ENCODE measurements around the gene MYO1H. TPM values are rescaled to one million over a fixed set of nuclear protein-coding genes. Genes with fewer than 3 reads are reported as not detected.
"Not testable (repeated sequence)": the region's sequence is repeated elsewhere in the genome, so short reads cannot be mapped to it uniquely, and the experiment has no call there.

MYO1H gene
- total RNA-seq, 2 experiments from 2014 or later, result not detected

GRCh38 chr12:109463756-109464155 is 116.1 kb downstream of the MYO1H start:
- Mint-ChIP-seq H3K9me3 (ENCODE audit: low read depth) (no peaks in the 10 kb centered on the region), H3K4me3 (no peak overlapping the region), H3K4me1 (peaks cover 33% of the 10 kb centered on the region), H3K27ac (peak overlapping the region; percentile 57), H3K27me3 (no peaks in the 10 kb centered on the region), H3K36me3 (peaks cover 3% of the 10 kb centered on the region)
- DNase-seq (no peak), ATAC-seq (no peak)
- CTCF ChIA-PET, result no interaction called here

DNA sequence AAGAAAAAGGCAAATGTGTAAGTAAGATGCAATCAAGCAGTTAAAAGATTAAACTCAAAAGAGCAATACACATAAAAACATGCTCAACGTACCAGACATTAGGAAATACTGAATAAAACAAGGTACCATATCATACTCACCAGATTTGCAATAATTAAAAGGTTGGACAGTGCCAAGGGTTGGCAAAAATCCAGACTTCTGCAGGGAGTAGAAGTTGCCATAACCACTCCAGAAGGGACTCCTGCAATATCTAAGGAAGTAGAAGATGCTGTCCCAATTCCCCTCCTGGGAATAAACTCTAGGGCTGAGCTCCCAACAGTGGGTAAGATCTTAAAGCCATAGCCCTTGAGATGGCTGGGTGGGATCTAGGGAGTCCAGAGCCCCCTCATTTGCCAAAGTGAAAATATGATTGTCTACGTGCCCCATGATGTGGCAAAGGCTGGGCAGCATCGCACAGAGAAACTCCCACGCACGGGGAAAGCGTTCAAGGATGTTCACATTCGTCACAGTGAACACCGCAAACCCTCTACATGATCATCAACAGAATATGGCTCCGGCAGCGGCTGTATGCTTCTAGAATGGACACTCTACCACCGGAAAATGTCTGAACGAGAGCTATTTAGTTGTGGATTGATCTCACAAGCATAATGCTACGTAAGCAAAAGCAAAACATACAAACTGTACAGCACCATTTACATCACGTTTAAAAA is 117.1 kb downstream of the MYO1H start:
- peaks cover 33% of the 10 kb centered on the region for H3K4me1 Mint-ChIP-seq
- H3K36me3 Mint-ChIP-seq, result peaks cover 4% of the 10 kb centered on the region
- H3K27ac Mint-ChIP-seq, result no peak overlapping the region
- no peaks in the 10 kb centered on the region for H3K9me3 Mint-ChIP-seq (ENCODE audit: low read depth)
- ATAC-seq (no peak), DNase-seq (no peak)
- H3K4me3 Mint-ChIP-seq, result no peak overlapping the region
- CTCF ChIA-PET, result interaction anchor here (1.4 kb wide), 1 partner anchor 13 kb away, joined by 3 read pairs; the partner anchor contains the start of genes KCTD10 and UBE3B
- no peaks in the 10 kb centered on the region for H3K27me3 Mint-ChIP-seq

GRCh38 chr12:109466305-109466704 is 118.6 kb downstream of the MYO1H start:
- ATAC-seq (no peak), DNase-seq (no peak)
- H3K27ac Mint-ChIP-seq, result no peak overlapping the region
- no peaks in the 10 kb centered on the region for H3K27me3 Mint-ChIP-seq
- no peaks in the 10 kb centered on the region for H3K9me3 Mint-ChIP-seq (ENCODE audit: low read depth)
- H3K4me1 Mint-ChIP-seq, result peaks cover 37% of the 10 kb centered on the region
- H3K4me3 Mint-ChIP-seq, result no peak overlapping the region
- H3K36me3 Mint-ChIP-seq, result peaks cover 4% of the 10 kb centered on the region
- CTCF ChIA-PET, result no interaction called here

- H3K27ac Mint-ChIP-seq, result no peak overlapping the region
- no peak overlapping the region for H3K4me3 Mint-ChIP-seq
Observed at GRCh38 chr12:109466821-109467220, 119.1 kb downstream of the MYO1H start.

GRCh38 chr12:109467978-109468676 is 120.4 kb downstream of the MYO1H start:
- DNase-seq, result no peak
- H3K36me3 Mint-ChIP-seq, result peaks cover 4% of the 10 kb centered on the region
- peaks cover 23% of the 10 kb centered on the region for H3K4me1 Mint-ChIP-seq
- H3K27me3 Mint-ChIP-seq, result no peaks in the 10 kb centered on the region
- no peak overlapping the region for H3K4me3 Mint-ChIP-seq
- H3K9me3 Mint-ChIP-seq (ENCODE audit: low read depth), result no peaks in the 10 kb centered on the region
- CTCF ChIA-PET, result no interaction called here
- ATAC-seq, result no peak
- no peak overlapping the region for H3K27ac Mint-ChIP-seq

More at GRCh38 chr12:109466821-109467220, 119.1 kb downstream of the MYO1H start:
- CTCF ChIA-PET, result interaction anchor here (0.9 kb wide), 1 partner anchor 39 kb away, joined by 3 read pairs; no protein-coding TSS in a partner anchor
- DNase-seq (no peak), ATAC-seq (no peak)
- Mint-ChIP-seq H3K27me3 (no peaks in the 10 kb centered on the region), H3K9me3 (ENCODE audit: low read depth) (no peaks in the 10 kb centered on the region), H3K36me3 (peaks cover 4% of the 10 kb centered on the region), H3K4me1 (peaks cover 32% of the 10 kb centered on the region)

- CTCF ChIA-PET, result no interaction called here
- Mint-ChIP-seq H3K9me3 (ENCODE audit: low read depth) (no peaks in the 10 kb centered on the region), H3K27ac (no peak overlapping the region), H3K4me3 (no peak overlapping the region), H3K27me3 (no peaks in the 10 kb centered on the region), H3K4me1 (peaks cover 19% of the 10 kb centered on the region), H3K36me3 (peaks cover 5% of the 10 kb centered on the region)
- no peak for ATAC-seq
- no peak for DNase-seq
Observed at GRCh38 chr12:109469517-109469916, 121.8 kb downstream of the MYO1H start.

GRCh38 chr12:109473006-109473405 is 125.3 kb downstream of the MYO1H start:
- Mint-ChIP-seq H3K36me3 (peaks cover 6% of the 10 kb centered on the region), H3K27me3 (no peaks in the 10 kb centered on the region), H3K4me3 (no peak overlapping the region), H3K4me1 (peaks cover 37% of the 10 kb centered on the region), H3K27ac (no peak overlapping the region), H3K9me3 (ENCODE audit: low read depth) (no peaks in the 10 kb centered on the region)
- CTCF ChIA-PET, result no interaction called here
- no peak for DNase-seq
- no peak for ATAC-seq

GRCh38 chr12:109473526-109474270 is 126.0 kb downstream of the MYO1H start:
- not testable (repeated sequence) for H3K27ac Mint-ChIP-seq; ATAC-seq; H3K9me3 Mint-ChIP-seq (ENCODE audit: low read depth); H3K36me3 Mint-ChIP-seq; DNase-seq; H3K27me3 Mint-ChIP-seq; H3K4me3 Mint-ChIP-seq
- peaks cover 41% of the 10 kb centered on the region for H3K4me1 Mint-ChIP-seq
- CTCF ChIA-PET, result interaction anchor here (1.2 kb wide), 1 partner anchor 41 kb away, joined by 4 read pairs; no protein-coding TSS in a partner anchor

- DNase-seq, result no peak
- Mint-ChIP-seq H3K4me3 (peak overlapping the region; percentile 98), H3K27me3 (no peaks in the 10 kb centered on the region), H3K9me3 (ENCODE audit: low read depth) (no peaks in the 10 kb centered on the region), H3K36me3 (peaks cover 2% of the 10 kb centered on the region), H3K27ac (no peak overlapping the region), H3K4me1 (peaks cover 43% of the 10 kb centered on the region)
- CTCF ChIA-PET, result interaction anchor here (3.1 kb wide), 1 partner anchor 42 kb away, joined by 10 read pairs; no protein-coding TSS in a partner anchor
- no peak for ATAC-seq
Observed at GRCh38 chr12:109475121-109475520, 127.4 kb downstream of the MYO1H start.

GRCh38 chr12:109475993-109476806 is 128.5 kb downstream of the MYO1H start:
- no peak for DNase-seq

GRCh38 chr12:109476807-109477184 is 129.1 kb downstream of the MYO1H start:
- Mint-ChIP-seq H3K27me3 (no peaks in the 10 kb centered on the region), H3K9me3 (ENCODE audit: low read depth) (no peaks in the 10 kb centered on the region), H3K36me3 (peaks cover 2% of the 10 kb centered on the region), H3K4me1 (peaks cover 41% of the 10 kb centered on the region), H3K4me3 (peak overlapping the region; percentile 98), H3K27ac (peak overlapping the region; percentile 99)
- CTCF ChIA-PET, result interaction anchor here (0.9 to 3.1 kb wide), 4 partner anchors 11 to 368 kb away, joined by 3 to 10 read pairs (median 8); no protein-coding TSS in a partner anchor
- ATAC-seq (no peak), DNase-seq (no peak)

More at GRCh38 chr12:109475993-109476806, 128.5 kb downstream of the MYO1H start:
- Mint-ChIP-seq H3K4me3 (peak overlapping the region; percentile 98), H3K9me3 (ENCODE audit: low read depth) (no peaks in the 10 kb centered on the region), H3K4me1 (peaks cover 40% of the 10 kb centered on the region), H3K36me3 (peaks cover 2% of the 10 kb centered on the region), H3K27me3 (no peaks in the 10 kb centered on the region), H3K27ac (peak overlapping the region; percentile 99)
- CTCF ChIA-PET, result interaction anchor here (1.5 to 3.1 kb wide), 3 partner anchors 43 to 369 kb away, joined by 6 to 10 read pairs (median 9); no protein-coding TSS in a partner anchor
- ATAC-seq, result no peak

GRCh38 chr12:109477185-109477962 is 129.7 kb downstream of the MYO1H start, which contains the start of the genes KCTD10 and UBE3B:
Gene KCTD10 (minus strand): TSS chr12:109477300. CDS start chr12:109477262, 38 bp downstream.
Gene UBE3B (plus strand): TSS chr12:109477634. CDS start chr12:109483552, 5,918 bp downstream.
- no peaks in the 10 kb centered on the region for H3K27me3 Mint-ChIP-seq

More at GRCh38 chr12:109477185-109477962, 129.7 kb downstream of the MYO1H start, which contains the start of the genes KCTD10 and UBE3B:
- Mint-ChIP-seq H3K27ac (peak within 1 kb of the TSS; percentile 99), H3K9me3 (ENCODE audit: low read depth) (no peaks in the 10 kb centered on the region), H3K4me3 (peak within 1 kb of the TSS; percentile 98), H3K36me3 (peaks cover 2% of the 10 kb centered on the region), H3K4me1 (peaks cover 41% of the 10 kb centered on the region)
- CTCF ChIA-PET, result interaction anchor here (0.9 to 3.1 kb wide), 4 partner anchors 12 to 368 kb away, joined by 3 to 10 read pairs (median 8); no protein-coding TSS in a partner anchor
- DNase-seq, result peak; percentile 92
- peak; percentile 98 for ATAC-seq

Measured in activated CD8-positive, alpha-beta memory T cell treated with anti-CD3 and anti-CD28 coated beads, Interleukin-2, amount 10 ng/mL, durations not matched to agents 7 days and 5 days (primary cell).